HepG2 (cell line): ENCODE data around the gene DMRTB1. TPM values are rescaled to one million over a fixed set of nuclear protein-coding genes. Genes with fewer than 3 reads are reported as not detected.

Experiments used
- MAFK ChIP-seq, 2 experiments: IDR thresholded peaks in 1 of 2; conservative IDR thresholded peaks in 1 of 2; 2 replicates each; pipeline ENCODE4 v1.6.1; 2011; ENCODE audit warnings: improper control_type of control experiment in 2 of 2, low read length in 2 of 2
- THAP11 ChIP-seq: IDR thresholded peaks from 2 replicates; pipeline ENCODE4 v1.6.1; 2016; ENCODE audit warnings: missing biosample characterization, missing genetic modification reagents
- ZFP37 ChIP-seq: sonication (generic); formaldehyde crosslinking; IDR thresholded peaks from 2 replicates; pipeline ENCODE4 v1.4.0; 2020; ENCODE audit warnings: missing genetic modification reagents, borderline replicate concordance
- ZNF264 ChIP-seq: sonication (generic); formaldehyde crosslinking; IDR thresholded peaks from 2 replicates; pipeline ENCODE4 v1.4.0; 2020; ENCODE audit warnings: missing genetic modification reagents
- ZNF569 ChIP-seq: sonication (generic); formaldehyde crosslinking; IDR thresholded peaks from 2 replicates; pipeline ENCODE4 v1.5.0; 2020; ENCODE audit warnings: mild to moderate bottlenecking, missing genetic modification reagents, moderate library complexity, borderline replicate concordance
- ZNF589 ChIP-seq: sonication (generic); formaldehyde crosslinking; conservative IDR thresholded peaks from 2 replicates; pipeline ENCODE4 v1.8.0; 2022; ENCODE audit warnings: mild to moderate bottlenecking, moderate library complexity, missing genetic modification reagents
- polyA plus RNA-seq, 8 experiments: library from polyadenylated mRNA; depleted of rRNA in 3 of 8; stranded (reverse) in 7 of 8; unstranded in 1 of 8; fragments of >200 nt; fragmentation: Illumina TruSeq in 4 of 8; extraction: Trizol in 4 of 8; gene quantifications; 2 replicates each; pipeline versions ENCODE4 v1.2.1 to v1.2.3, GENCODE V29; 2011 to 2016; ENCODE audit warnings: low read depth in 4 of 8, missing spikeins in 1 of 8, mixed read lengths in 1 of 8; ENCODE audit not compliant: insufficient read depth in 1 of 8
- total RNA-seq, 5 experiments: library from RNA; depleted of rRNA; stranded (reverse); fragments of >200 nt; fragmentation: Illumina TruSeq; extraction: Trizol; gene quantifications; 2 replicates each; pipeline ENCODE4 v1.2.3, GENCODE V29; 2016; ENCODE audit warnings: low read depth in 1 of 5
- TF ChIP-seq, protein P1 (sequence below): sonication (generic); formaldehyde crosslinking; IDR thresholded peaks from 2 replicates; pipeline ENCODE4 v1.5.0; 2020; ENCODE audit warnings: mild to moderate bottlenecking, missing genetic modification reagents, borderline replicate concordance

Gene DMRTB1
- total and polyA plus RNA-seq, 2 of the 13 experiments (the other 11 are each of a cell fraction or from before 2014, with no cell fraction given), result not detected

DNA sequence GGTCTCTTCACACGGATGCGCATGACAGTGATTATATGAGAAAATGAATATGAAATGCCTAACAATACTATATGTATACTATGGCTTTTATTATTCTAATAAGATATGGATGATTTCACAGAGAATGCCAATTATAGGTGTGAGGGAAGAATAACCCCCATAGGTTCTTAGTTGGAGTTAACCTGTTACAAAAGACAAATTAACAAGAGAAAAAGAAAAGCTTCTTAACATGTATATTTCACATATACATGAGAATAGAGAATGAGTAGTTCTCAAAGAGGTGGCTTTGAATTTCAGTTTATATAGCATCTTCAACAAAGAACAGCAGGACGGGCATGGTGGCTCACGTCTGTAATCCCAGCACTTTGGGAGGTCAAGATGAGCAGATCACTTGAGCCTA, 24.0 kb upstream of the DMRTB1 start (continued):
- TF ChIP-seq, protein P1, sequence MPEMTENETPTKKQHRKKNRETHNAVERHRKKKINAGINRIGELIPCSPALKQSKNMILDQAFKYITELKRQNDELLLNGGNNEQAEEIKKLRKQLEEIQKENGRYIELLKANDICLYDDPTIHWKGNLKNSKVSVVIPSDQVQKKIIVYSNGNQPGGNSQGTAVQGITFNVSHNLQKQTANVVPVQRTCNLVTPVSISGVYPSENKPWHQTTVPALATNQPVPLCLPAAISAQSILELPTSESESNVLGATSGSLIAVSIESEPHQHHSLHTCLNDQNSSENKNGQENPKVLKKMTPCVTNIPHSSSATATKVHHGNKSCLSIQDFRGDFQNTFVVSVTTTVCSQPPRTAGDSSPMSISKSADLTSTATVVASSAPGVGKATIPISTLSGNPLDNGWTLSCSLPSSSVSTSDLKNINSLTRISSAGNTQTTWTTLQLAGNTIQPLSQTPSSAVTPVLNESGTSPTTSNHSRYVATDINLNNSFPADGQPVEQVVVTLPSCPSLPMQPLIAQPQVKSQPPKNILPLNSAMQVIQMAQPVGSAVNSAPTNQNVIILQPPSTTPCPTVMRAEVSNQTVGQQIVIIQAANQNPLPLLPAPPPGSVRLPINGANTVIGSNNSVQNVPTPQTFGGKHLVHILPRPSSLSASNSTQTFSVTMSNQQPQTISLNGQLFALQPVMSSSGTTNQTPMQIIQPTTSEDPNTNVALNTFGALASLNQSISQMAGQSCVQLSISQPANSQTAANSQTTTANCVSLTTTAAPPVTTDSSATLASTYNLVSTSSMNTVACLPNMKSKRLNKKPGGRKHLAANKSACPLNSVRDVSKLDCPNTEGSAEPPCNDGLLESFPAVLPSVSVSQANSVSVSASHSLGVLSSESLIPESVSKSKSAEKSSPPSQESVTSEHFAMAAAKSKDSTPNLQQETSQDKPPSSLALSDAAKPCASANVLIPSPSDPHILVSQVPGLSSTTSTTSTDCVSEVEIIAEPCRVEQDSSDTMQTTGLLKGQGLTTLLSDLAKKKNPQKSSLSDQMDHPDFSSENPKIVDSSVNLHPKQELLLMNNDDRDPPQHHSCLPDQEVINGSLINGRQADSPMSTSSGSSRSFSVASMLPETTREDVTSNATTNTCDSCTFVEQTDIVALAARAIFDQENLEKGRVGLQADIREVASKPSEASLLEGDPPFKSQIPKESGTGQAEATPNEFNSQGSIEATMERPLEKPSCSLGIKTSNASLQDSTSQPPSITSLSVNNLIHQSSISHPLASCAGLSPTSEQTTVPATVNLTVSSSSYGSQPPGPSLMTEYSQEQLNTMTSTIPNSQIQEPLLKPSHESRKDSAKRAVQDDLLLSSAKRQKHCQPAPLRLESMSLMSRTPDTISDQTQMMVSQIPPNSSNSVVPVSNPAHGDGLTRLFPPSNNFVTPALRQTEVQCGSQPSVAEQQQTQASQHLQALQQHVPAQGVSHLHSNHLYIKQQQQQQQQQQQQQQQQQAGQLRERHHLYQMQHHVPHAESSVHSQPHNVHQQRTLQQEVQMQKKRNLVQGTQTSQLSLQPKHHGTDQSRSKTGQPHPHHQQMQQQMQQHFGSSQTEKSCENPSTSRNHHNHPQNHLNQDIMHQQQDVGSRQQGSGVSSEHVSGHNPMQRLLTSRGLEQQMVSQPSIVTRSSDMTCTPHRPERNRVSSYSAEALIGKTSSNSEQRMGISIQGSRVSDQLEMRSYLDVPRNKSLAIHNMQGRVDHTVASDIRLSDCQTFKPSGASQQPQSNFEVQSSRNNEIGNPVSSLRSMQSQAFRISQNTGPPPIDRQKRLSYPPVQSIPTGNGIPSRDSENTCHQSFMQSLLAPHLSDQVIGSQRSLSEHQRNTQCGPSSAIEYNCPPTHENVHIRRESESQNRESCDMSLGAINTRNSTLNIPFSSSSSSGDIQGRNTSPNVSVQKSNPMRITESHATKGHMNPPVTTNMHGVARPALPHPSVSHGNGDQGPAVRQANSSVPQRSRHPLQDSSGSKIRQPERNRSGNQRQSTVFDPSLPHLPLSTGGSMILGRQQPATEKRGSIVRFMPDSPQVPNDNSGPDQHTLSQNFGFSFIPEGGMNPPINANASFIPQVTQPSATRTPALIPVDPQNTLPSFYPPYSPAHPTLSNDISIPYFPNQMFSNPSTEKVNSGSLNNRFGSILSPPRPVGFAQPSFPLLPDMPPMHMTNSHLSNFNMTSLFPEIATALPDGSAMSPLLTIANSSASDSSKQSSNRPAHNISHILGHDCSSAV (CRISPR knock-in tag), result no peak
- no peak for TF ChIP-seq ZNF569
- TF ChIP-seq ZNF264 (CRISPR knock-in tag), result no peak
- no peak for TF ChIP-seq ZFP37
- no peak for TF ChIP-seq ZNF589 (CRISPR knock-in tag)
- no peak for TF ChIP-seq THAP11 (CRISPR knock-in tag)
- no peak for TF ChIP-seq MAFK (conservative IDR thresholded peaks at IDR 0.05 in 1 of 2, IDR thresholded peaks at IDR 0.05 in 1 of 2; ENCODE audit: low read length in 2 of 2)
- TF ChIP-seq, all 625 proteins: peak for 0
